GM12891 (cell line): ENCODE data around the gene ZNF827.

Source experiments
- PAX5 ChIP-seq: IDR thresholded peaks from 2 replicates; pipeline ENCODE4 v1.6.1; 2011; ENCODE audit warnings: low read length, moderate library complexity, mild to moderate bottlenecking; ENCODE audit not compliant: insufficient read depth, severe bottlenecking
- POLR2A ChIP-seq: IDR thresholded peaks from 2 replicates; pipeline ENCODE4 v1.6.1; 2011; ENCODE audit warnings: low read depth, low read length, control low read depth
- POLR2AphosphoS5 ChIP-seq: IDR thresholded peaks from 2 replicates; pipeline ENCODE4 v1.6.1; 2011; ENCODE audit warnings: low read depth, low read length, control low read depth
- POU2F2 ChIP-seq: IDR thresholded peaks from 2 replicates; pipeline ENCODE4 v1.6.1; 2011; ENCODE audit warnings: low read depth, mild to moderate bottlenecking, control low read depth, low read length, moderate library complexity
- SPI1 ChIP-seq: IDR thresholded peaks from 2 replicates; pipeline ENCODE4 v1.6.1; 2011; ENCODE audit warnings: low read depth, low read length, control low read depth
- TAF1 ChIP-seq: IDR thresholded peaks from 2 replicates; pipeline ENCODE4 v1.6.1; 2011; ENCODE audit warnings: low read depth, low read length, control low read depth

DNA sequence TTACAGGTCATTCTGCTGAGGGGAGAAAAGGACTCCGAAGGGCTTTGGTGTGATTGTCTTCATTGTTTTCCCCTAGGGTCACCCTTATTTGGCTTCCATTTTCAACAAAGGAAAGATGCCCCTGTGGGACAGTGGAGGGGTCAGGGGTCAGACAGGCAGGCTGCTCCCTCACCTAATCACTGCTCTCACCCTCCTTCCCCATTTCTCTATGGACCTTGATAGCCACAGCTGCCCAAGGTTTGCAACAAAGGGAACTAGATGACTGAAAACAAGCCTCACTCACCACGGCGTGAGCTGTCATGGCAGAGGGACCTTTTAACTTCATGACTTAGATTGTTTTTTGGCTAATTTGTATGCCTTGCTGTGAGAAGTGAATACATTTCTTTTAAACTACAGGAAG is 218.0 kb downstream of the ZNF827 start:
- no peak for TF ChIP-seq POLR2A
- no peak for TF ChIP-seq TAF1
- TF ChIP-seq POLR2AphosphoS5 = no peak
- no peak for TF ChIP-seq PAX5
- TF ChIP-seq SPI1 = no peak
- no peak for TF ChIP-seq POU2F2
